Astrocyte (in vitro differentiated cells and primary cell): ENCODE measurements around the gene LTA.

Source experiments
- CTCF ChIP-seq: IDR thresholded peaks from 2 replicates; pipeline ENCODE4 v1.5.1; 2011; ENCODE audit warnings: low read depth, mild to moderate bottlenecking, inconsistent platforms, low read length, moderate library complexity; ENCODE audit not compliant: insufficient read depth
- EZH2 ChIP-seq: IDR thresholded peaks from 2 replicates; pipeline ENCODE4 v1.6.1; 2012; ENCODE audit warnings: mild to moderate bottlenecking, low read length, inconsistent platforms; ENCODE audit not compliant: insufficient read depth

GRCh38 chr6:31538805-31539400, 33.2 kb upstream of the LTA start:
- TF ChIP-seq EZH2 (no peak), CTCF (no peak)
